HG03378 (cell line): Measurements from ENCODE around the gene NRF1.

ENCODE experiments used
- ATAC-seq: cut with Tn5 transposase; IDR thresholded peaks from one replicate; pipeline ENCODE4 v1.9.1; 2021; ENCODE audit warnings: mild to moderate bottlenecking, moderate library complexity; ENCODE audit not compliant: unreplicated experiment

The NRF1 gene

DNA sequence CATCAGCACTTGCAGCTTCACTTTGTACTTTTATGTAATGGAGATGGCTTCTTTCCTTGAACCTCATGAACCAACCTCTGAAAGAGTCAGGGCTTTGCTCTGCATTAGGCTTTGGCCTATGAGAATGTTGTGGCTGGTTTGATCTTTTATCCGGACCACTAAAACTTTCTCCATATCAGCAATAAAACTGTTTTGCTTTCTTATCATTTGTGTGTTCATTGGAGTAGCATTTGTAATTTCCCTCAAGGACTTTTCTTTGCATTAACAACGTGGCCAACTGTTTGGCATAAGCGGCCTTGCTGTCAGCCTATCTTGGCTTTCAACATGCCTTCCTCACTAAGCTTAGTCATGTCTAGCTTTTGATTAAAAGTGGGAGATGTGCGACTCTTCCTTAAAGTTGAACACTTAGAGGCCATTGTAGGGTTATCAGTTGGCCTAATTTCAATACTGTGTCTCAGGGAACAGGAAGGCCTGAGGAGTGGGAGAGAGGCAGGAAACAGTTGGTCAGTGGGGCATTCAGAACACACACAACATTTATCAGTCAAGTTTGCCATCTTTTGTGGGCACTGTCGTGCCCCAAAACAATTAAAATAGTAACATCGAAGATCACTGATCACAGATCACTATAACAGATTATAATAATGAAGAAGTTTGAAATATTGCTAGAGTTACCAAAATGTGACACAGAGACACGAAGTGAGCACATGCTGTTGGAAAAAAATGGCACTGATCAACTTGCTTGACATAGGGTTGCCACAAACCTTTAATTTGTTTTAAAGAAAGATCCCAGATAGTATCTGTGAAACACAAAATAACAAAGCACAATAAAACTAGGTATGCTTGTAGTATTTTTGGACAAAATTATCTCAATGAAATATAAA, 64.7 kb downstream of the NRF1 start:
- ATAC-seq: no peak

DNA sequence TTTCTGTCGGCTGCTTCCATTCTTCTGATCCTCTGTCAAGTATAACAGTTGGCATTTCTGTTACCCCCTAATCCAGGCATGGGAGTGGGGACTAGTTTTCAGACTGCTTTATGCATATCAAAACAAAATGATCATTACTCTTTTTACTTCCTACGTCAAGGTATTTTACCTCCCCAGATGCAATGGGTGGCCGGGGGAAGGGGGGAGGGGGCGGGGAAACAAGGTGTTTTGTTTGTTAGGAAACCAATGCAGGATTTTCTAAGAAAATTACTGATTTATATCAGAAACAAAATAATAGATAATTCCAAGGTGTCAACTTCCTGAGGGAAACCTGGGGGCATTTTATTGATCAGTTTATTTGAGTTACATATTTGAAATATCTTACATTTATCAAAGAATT, 66.3 kb downstream of the NRF1 start:
- ATAC-seq: no peak

DNA sequence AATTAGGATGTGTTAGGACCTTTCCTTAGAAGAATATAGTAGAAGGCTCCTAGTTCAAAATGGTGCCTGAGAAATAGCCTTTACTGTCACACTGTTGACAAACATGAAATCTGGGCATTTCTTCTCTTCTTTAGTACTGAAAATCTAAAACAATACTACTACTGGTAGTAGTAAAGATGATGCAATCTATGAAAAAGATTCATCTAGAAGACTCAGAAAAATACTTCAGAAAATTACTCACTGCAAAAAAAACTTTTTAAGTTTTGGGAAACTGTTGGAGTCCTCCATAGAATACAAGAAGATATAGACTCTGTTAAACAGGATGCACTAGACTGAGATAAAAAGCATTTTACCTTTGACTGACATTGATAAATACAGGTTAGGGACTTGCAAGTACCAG, 67.1 kb downstream of the NRF1 start:
- ATAC-seq: no peak

DNA sequence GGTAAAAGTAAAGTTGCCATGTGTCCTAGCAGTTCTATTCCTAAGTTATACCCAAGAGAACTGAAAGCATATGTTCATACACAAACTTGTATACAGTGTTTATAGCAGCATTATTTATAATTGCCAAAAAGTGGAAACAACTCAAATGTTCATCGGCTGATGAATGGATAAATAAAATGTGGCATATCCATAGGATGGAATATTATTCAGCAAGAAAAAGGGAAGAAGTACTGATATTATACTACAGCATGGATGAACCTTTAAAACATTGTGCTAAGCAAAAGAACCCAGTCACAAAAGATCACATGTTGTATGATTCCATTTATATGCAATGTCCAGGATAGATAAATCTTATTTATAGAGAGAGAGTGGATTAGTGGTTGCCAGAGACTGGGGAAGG, 68.9 kb downstream of the NRF1 start:
- ATAC-seq: no peak

DNA sequence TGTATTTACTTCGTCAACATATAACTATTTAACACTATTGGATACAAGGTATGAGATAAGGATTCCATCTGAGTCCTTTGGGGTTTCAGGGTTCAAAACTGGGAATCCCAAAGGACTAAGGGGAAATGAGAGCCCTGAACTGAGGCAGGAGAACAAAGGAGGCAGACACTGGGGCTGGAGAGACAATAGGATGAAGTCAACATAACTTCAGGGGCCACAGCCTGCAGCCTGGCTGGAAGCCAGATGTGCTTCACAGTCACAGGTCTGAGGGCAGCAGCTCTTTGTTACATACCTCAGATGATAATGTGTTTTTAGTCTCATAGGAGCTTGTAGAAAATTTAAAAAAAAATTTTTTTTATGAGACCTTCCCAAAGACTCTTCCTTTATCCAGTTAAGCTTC, 73.3 kb downstream of the NRF1 start:
- ATAC-seq: no peak

DNA sequence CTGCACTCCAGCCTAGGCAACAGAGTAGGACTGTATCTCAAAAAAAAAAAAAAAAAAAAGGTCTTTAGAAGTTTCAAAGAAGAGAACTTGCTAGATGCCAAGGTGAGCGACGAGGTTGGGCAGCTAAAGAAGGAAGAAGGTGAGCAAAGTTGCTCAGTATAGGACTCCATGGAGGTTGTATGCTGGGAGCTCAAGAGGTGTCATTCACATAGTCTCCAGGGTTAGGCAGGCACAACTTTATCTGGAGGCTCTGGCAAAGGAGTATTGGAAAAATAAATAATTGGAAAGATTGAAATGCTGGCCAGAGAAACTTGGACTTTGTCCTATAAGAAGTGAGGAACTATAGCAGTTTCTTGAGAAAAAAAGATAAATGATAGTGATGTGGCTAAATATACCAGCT, 74.5 kb downstream of the NRF1 start:
- ATAC-seq: no peak

DNA sequence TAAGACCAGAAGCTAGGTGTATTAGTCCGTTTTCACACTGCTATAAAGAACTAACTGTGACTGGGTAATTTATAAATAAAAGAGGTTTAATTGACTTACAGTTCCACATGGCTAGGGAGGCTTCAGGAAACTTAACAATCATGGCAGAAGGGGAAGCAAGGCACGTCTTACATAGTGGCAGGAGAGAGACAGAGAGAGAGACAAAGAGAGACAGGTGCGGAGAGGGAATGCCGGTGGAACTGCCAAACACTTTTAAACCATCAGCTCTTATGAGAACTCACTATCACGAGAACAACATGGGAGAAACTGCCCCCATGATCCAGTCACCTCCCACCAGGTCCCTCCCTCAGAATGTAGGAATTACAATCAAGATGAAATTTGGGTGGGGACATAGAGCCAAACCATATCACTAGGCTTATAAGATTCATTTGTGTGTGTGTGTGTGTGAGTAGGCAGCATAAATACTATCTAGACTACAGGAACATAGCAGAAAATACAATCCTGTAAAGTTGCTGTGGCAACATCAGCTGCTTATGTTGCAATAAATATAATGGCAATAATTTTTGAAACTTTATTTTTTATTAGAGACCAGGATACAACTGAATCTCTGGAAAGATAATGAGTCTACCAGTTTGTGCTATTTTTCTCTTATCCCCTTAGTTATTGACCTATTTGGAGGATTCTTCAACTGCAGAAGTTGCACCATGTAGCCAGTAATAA, 77.1 kb downstream of the NRF1 start:
- no peak for ATAC-seq

DNA sequence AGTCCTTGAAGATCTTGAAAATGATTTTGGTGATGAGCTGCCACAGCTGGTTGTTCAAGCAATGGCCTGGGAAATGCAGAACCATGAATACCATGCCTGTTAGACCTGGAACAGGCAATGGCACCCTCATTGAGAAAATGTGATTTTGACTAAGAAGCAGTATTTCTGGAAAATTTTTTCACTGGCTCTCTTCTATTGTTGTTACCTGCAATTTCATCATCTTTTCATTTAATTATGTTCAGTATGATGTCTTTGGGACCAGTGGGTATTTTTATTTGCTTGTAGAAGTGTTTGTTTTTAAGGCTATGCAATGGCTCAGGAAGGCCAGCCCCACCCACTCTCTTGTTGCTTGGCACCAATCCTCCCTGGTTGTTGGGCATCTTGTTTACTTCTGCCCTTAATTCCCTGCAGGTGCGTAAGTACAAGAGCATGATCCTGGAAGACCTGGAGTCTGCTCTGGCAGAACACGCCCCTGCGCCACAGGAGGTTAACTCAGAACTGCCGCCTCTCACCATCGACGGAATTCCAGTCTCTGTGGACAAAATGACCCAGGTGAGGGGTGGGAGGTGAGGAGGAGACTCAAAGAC, 78.6 kb downstream of the NRF1 start:
- ATAC-seq: no peak

DNA sequence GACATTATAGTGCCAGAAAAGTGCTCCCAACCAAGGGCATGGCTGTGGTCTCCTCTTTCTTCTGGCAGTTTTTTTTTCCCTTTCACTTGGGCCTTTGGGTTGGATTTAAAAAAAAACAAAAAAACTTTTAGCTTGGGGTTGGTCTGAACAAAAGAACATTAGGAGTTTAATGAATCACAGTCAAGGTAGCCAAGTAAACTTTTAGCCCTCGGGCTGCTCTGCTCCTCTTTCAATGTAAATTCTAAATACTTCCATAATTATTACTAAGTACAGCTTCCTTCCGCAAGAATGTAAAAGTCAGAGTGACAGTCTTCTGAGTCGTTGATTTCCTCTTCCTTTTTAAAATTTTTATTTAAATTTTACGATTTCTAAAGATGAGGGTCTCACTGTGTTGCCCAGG, 79.2 kb downstream of the NRF1 start:
- ATAC-seq: no peak

DNA sequence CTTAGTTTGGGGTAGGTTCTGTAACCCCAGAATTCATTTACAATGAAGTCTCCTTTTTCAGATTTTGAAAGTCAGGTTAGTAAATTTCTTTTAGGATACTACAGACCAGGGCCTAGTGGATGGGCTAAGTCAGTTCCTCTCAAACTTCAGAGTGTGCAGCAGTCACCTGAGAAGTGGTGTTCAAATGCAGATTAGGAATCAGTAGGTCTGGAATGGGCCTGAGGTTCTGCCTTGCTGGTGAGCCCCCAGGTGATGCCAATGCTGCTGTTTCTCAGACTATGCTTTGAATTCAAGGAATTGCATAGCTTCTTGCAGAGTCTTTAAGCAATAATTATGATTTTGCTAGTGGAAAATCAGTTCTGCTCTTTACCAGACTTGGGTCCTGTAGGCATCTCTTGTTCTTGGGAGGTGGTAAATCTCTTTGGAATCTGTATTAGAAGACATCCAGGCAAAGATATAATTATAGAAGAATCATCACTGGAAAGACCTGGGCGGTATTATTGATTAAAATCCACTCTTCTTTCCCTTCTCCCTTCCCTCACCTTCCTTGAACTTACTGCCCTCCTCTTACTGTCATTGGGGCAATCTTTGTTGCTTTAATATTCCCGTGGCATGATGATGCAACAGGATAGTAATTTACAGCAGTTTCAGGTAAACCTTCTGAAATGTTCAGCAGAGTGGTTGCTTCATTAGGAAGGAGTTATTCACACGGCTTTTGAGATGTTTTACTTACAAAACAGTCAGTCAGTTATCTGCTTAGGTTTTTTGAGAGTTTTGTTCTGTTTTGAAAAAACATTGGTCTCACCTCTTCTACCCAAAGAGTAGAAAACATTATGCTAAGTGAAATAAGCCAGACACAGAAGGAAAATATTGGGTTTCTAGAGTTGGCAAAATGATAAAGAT, 87.2 kb downstream of the NRF1 start:
- ATAC-seq: no peak

DNA sequence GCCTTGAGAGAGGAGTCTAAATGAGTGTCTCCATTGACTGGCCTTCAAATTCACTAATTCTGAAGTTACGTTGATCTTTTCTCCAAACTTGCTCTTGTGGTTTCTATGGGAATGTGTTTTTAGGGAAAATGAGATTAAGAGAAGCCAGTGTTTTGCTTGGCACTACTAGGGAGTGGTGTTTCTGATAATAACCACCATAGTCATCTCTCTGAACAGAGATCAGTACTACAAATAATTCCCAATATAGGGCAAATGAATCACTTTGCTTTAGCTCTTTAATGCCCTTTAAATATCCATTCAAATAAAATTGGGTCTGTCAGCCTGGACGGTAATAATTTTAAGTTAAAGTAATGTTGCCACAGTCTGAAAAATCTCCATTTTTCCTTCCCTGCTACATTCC, 90.8 kb downstream of the NRF1 start:
- no peak for ATAC-seq

DNA sequence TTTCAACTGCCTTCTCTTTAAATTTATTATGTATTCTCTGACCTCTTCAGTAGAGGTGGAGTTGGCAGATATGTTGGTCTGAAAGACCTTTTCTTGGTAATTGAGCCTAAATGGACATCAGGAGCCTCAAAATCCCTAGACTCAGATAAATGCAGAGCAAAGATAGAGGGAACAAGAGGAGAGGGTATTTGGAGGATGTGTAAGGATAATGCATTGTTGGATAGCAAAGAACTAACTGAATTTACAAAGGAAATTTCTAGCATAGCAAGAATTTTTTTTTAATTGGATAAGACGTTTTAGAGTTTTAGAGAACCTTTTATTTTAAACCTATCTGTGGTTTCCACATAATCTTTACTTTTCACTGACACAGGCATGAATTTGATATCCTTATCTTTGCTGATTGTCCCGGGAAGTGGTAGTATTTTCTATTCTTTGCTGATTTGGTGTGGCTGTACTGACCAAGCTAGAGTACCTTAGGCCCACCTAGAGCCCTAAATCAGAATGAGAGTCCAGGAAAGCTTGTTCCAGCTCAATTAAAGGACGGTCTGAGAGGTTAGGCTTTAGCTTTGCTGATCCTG, 91.3 kb downstream of the NRF1 start:
- ATAC-seq: no peak

DNA sequence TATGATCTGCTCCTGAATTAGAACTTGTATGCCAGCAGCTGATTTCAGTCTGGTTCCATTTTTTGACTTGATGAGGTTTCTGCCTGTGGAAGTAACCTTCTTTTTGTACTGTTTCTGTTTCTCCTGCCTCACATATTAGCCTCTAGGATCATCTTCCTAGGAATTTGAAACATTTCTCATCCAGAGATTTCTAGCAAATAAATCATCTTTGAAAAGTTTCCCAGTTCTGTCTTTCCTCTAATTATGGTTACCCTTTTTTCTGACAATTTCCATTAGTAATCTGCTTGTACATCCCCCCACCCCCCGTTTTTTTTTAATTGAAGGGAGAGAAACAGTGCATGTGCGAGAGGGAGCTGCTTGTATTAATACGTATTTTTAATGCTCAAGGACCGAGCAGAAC, 92.2 kb downstream of the NRF1 start:
- no peak for ATAC-seq

DNA sequence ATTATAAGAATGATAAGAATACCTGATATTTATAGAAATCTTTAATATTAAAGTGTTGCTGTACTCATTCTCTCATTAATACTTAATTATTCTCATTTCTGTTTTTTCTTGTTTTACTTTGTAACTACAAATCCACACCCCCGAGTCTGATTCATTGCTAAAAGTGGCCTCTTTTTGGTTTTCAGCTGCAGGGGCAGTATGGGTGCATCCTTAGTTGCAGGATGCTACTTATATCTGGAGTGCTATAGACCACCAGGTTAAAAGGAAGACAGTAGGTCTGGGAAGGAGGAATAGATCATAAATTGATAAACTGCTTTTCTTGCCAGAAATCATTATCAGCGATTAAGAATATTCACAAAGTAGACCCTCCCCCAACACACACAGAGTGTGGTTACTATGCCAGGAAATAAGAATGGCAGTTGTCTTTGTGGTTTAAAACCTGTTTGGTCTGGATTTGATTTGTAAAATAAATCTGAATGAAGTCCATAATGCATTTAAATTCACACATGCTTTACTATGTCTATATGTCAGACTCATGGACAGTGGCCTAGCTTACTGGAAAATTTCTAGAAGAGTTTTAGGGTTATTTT, 96.5 kb downstream of the NRF1 start:
- no peak for ATAC-seq

DNA sequence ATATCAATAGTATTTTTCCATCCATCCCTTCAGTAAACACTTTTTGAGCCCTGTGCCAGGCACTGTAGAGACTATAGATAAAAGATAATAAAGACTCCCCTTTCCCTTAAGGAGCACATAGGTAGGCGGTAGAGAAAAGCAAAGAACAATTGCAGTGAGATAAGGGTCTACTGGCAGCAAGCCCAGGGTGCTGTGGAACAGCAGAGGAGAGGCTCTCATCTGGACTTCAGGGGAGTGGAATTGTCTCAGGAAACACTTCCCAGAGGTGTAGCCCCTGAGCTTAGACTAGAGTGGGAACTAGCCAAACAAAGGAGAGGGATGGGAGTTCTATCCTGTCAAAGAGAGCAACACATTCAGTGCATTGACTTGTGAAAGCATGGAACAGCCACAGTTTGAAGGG, 102.0 kb downstream of the NRF1 start:
- ATAC-seq: no peak

DNA sequence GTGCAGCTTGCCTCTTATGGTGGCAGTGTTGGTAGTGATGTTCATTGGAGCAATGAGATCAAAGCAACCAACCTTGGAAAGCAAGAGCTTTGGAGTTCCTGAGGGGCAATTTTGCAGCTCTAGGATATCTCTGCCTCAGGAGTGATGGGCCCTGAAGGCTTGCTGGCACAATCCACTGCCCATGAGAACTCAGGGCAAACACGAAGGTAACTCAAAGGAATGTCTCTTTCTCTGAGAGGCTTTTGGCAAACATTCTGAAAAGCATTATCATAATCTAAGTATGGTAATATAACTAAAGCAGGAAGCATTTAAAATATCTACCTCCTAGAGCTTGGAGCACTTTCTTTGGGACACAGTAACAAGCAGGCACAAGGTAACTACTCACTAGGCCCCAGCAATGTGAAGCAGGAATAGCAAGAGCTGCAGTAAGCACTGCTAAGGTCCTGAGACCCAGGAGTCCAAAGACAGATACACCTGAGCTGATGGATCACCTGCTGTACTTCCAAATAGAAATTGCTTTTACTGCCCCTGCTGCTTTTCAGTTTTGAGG, 103.1 kb downstream of the NRF1 start:
- ATAC-seq: no peak

DNA sequence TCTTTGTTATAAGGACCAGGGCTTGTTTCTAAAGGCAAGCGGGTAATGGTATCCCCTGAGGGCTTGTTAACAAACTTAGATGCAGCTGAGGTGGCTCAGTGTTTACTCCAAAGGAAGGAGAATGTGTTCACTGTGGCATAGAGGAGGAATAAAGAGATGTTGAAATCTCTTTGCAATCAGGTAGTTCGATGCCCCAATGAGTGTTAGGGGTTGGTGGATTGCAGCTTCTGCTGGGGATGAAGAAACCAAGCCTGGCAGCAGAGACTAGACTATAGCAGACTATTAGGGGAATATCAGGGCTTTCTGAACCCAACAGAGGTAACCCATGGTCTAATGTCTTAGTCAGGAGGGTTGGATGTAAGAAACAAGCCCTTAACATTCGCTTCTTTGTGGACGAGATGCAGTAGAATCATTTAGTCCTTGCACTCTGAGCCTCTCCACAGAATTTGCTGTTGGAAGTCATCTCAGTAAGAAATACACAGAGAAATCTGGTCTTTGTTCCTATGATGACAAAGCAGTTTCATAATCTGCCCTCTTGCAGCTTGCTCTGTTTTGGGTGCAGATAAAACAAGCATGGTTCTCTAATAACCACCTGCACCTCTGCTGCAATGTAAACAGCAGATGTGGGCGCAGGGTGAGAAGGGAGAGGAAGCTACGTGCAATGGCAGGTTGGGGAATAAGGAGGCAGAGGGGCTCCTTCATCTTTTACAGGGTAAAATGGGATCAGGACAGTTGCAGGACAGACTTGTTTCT, 108.6 kb downstream of the NRF1 start:
- no peak for ATAC-seq

DNA sequence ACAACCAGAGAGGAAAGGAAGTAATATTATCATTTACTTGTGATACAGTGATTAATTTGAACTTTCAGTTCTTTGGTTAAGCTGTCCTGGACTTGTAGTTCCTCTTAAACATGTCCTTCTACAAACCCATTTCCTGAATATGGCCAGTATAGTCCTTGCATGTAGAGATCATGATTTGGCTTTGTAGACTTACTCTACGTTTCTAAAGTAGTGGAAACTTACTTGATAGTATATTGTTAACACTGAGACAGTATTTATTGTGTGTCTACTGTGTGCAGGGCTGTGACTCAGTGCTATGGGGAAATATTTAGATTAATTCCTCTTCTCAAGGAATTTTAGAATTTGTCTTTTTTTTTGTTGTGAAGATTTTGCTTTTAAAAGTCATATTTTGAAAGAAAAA, 109.5 kb downstream of the NRF1 start:
- no peak for ATAC-seq

DNA sequence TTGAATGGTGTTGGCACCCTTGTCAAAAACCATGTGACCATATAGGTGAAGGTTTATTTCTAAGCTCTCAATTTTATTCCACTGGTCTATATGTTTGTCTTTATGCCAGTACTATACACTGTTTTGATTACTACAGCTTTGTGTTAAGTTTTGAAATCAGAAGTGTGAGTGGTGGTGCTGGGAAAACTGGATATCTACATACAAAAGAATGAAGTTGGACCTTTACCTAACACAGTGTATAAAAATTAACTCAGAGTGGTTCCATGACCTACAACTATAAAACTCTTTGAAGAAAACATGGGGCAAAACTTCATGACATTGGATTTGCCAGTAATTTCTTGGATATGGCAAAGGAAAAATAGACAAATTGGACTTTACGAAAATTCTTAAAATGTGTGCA, 112.2 kb downstream of the NRF1 start:
- no peak for ATAC-seq
